ENCODE results near the gene MIX23.
A peak's percentile ranks its signal among the peaks of the same experiment; 100 is the strongest.

MIX23 gene

GRCh38 chr3:122391681-122392446 lies 8.8 kb upstream of the MIX23 start:
- no peak for DNase-seq

- no peak for DNase-seq
Observed at GRCh38 chr3:122390665-122391064, 7.6 kb upstream of the MIX23 start.

- no peak for DNase-seq
Observed at GRCh38 chr3:122389892-122390291, 6.9 kb upstream of the MIX23 start.

- DNase-seq, result no peak
Observed at GRCh38 chr3:122389197-122389596, 6.2 kb upstream of the MIX23 start.

- no peak for DNase-seq
Observed at GRCh38 chr3:122387709-122388108, 4.7 kb upstream of the MIX23 start.

GRCh38 chr3:122383771-122384697 lies 1.0 kb upstream of the MIX23 start, which contains the start of gene FAM162A:
FAM162A (plus strand) TSS chr3:122384182; CDS start chr3:122384266, 84 bp downstream.
- peak; percentile 87 for DNase-seq

- DNase-seq, result no peak
Observed at GRCh38 chr3:122377975-122378374, 5.1 kb downstream of the MIX23 start.

GRCh38 chr3:122374034-122374433 lies 9.0 kb downstream of the MIX23 start:
- DNase-seq, result no peak

GRCh38 chr3:122366379-122366749 lies 16.7 kb downstream of the MIX23 start:
- no peak for DNase-seq

GRCh38 chr3:122365582-122366378 lies 17.3 kb downstream of the MIX23 start:
- DNase-seq, result peak; percentile 15

- no peak for DNase-seq
Observed at GRCh38 chr3:122365073-122365472, 18.0 kb downstream of the MIX23 start.

- DNase-seq, result no peak
Observed at GRCh38 chr3:122364490-122364889, 18.5 kb downstream of the MIX23 start.

GRCh38 chr3:122362026-122362425 lies 21.0 kb downstream of the MIX23 start:
- DNase-seq, result no peak

GRCh38 chr3:122358703-122359032 lies 24.4 kb downstream of the MIX23 start:
- no peak for DNase-seq

- DNase-seq, result no peak
Observed at GRCh38 chr3:122357828-122358702, 25.0 kb downstream of the MIX23 start.

GRCh38 chr3:122356402-122356801 lies 26.6 kb downstream of the MIX23 start:
- DNase-seq, result peak; percentile 20

GRCh38 chr3:122355612-122356011 lies 27.4 kb downstream of the MIX23 start:
- DNase-seq, result no peak

GRCh38 chr3:122353893-122354401 lies 29.1 kb downstream of the MIX23 start:
- DNase-seq, result no peak

GRCh38 chr3:122353215-122353614 lies 29.8 kb downstream of the MIX23 start:
- DNase-seq, result no peak

- DNase-seq, result no peak
Observed at GRCh38 chr3:122351612-122352011, 31.4 kb downstream of the MIX23 start.

GRCh38 chr3:122350814-122351418 lies 32.1 kb downstream of the MIX23 start:
- peak; percentile 10 for DNase-seq

GRCh38 chr3:122349171-122349570 lies 33.9 kb downstream of the MIX23 start:
- no peak for DNase-seq

Data from kidney glomerular epithelial cell (primary cell).